ENCODE data around the gene EPSTI1.

Gene EPSTI1

GRCh38 chr13:42836930-42837690, 154.9 kb downstream of the EPSTI1 start:
- DNase-seq: no peak
